K562 (cell line): Measurements from ENCODE around the gene USH2A. TPM values are rescaled to one million over a fixed set of nuclear protein-coding genes. Genes with fewer than 3 reads are reported as not detected.

Experiments
- ATAC-seq: fragments of 200-7000 bp; cut with Tn5 transposase; 3 replicates; pipeline ENCODE4 v1.9.1; 2020; ENCODE audit warnings: moderate library complexity
- BruUV-seq: library from RNA; stranded (reverse); fragments of 400-500 nt; replicated peaks from 2 replicates; lab custom pipeline; 2021; lab: Mats Ljungman, UMichigan
- CTCF ChIA-PET: fragments of 300-600 bp; formaldehyde crosslinking; extraction: SDS; loops from one replicate; lab custom pipeline; 2021; ENCODE audit warnings: low intra/inter-chr PET ratio; lab: Yijun Ruan, JAX
- POLR2A ChIA-PET: fragments of 300-600, 350-650 bp; sonication (Branson Sonifier 250); formaldehyde crosslinking; extraction: SDS; loops from one replicate; lab custom pipeline; 2021; ENCODE audit warnings: antibody characterized with exemption, inconsistent platforms; lab: Yijun Ruan, JAX
- DNase-seq, 4 experiments: peaks; one replicate each; pipeline versions ENCODE4 v3.0.0 to v3.0.0-alpha.2; 2011 to 2018; ENCODE audit warnings: low spot score in 3 of 4, mixed read lengths in 3 of 4; ENCODE audit errors: extremely low read depth in 1 of 4
- FAIRE-seq: peaks from 2 replicates; lab custom pipeline; 2011; peaks lifted over from hg19 to GRCh38; lab: Jason Lieb, UNC
- H2AFZ ChIP-seq: 2 replicates; pipeline ENCODE4 v1.6.0; 2011; ENCODE audit warnings: low read depth, low read length, control low read depth, inconsistent platforms
- H3K27ac ChIP-seq: fragments of 200-600 bp; 3 replicates; pipeline ENCODE4 v1.8.0; 2011; ENCODE audit warnings: low read depth, mild to moderate bottlenecking, control low read depth, inconsistent platforms, low read length, moderate library complexity, mixed read lengths; ENCODE audit errors: extremely low read depth
- H3K27me3 ChIP-seq, 2 experiments: fragments of 300-600 bp in 1 of 2; 2 replicates in 1 of 2; 3 replicates in 1 of 2; pipeline versions ENCODE4 v1.6.0 to v1.8.0; 2011; ENCODE audit warnings: inconsistent platforms in 2 of 2, low read length in 2 of 2, mild to moderate bottlenecking in 1 of 2, mixed read lengths in 1 of 2, moderate library complexity in 1 of 2; ENCODE audit not compliant: control insufficient read depth in 2 of 2, insufficient read depth in 2 of 2
- H3K36me3 ChIP-seq: fragments of 300-600 bp; 3 replicates; pipeline ENCODE4 v1.8.0; 2011; ENCODE audit warnings: mild to moderate bottlenecking, low read length, inconsistent platforms; ENCODE audit not compliant: control insufficient read depth, insufficient read depth
- H3K4me1 ChIP-seq, 2 experiments: fragments of 200-600 bp in 1 of 2; replicated peaks in 1 of 2; 2 replicates in 1 of 2; 3 replicates in 1 of 2; pipeline versions ENCODE4 v1.5.1 to v1.8.0; 2011; ENCODE audit warnings: inconsistent platforms in 2 of 2, low read length in 2 of 2, mild to moderate bottlenecking in 1 of 2, mixed read lengths in 1 of 2, moderate library complexity in 1 of 2; ENCODE audit not compliant: control insufficient read depth in 2 of 2, insufficient read depth in 2 of 2
- H3K4me2 ChIP-seq: 2 replicates; pipeline ENCODE4 v1.6.1; 2011; ENCODE audit warnings: low read length, control low read depth, inconsistent platforms, mixed read lengths; ENCODE audit not compliant: insufficient read depth
- H3K4me3 ChIP-seq: fragments of 200-600 bp; sonication (generic), shearing (Covaris generic); 2 replicates; pipeline ENCODE4 v1.5.1; 2016; ENCODE audit warnings: control low read depth, inconsistent platforms
- H3K79me2 ChIP-seq: fragments of 200-600 bp; 3 replicates; pipeline ENCODE4 v1.8.0; 2011; ENCODE audit warnings: low read length, inconsistent platforms; ENCODE audit not compliant: control insufficient read depth, insufficient read depth
- H3K9ac ChIP-seq, 2 experiments: 2 replicates each; pipeline versions ENCODE4 v1.6.0 to v1.6.1; 2011; ENCODE audit warnings: low read depth in 2 of 2, low read length in 2 of 2, control low read depth in 1 of 2, inconsistent platforms in 1 of 2, mild to moderate bottlenecking in 1 of 2, mixed read lengths in 1 of 2; ENCODE audit not compliant: insufficient read depth in 1 of 2
- H3K9me1 ChIP-seq: one replicate; pipeline ENCODE4 v1.6.0; 2011; ENCODE audit warnings: inconsistent platforms, mild to moderate bottlenecking, low read length, moderate library complexity; ENCODE audit not compliant: control insufficient read depth, insufficient read depth
- H3K9me3 ChIP-seq: replicated peaks from 2 replicates; pipeline ENCODE4 v1.5.1; 2011; ENCODE audit warnings: low read depth, low read length, inconsistent platforms; ENCODE audit not compliant: control insufficient read depth, insufficient read depth
- H4K20me1 ChIP-seq: replicated peaks from 2 replicates; pipeline ENCODE4 v1.6.1; 2011; ENCODE audit warnings: low read length, inconsistent platforms, mixed read lengths; ENCODE audit not compliant: control insufficient read depth, insufficient read depth
- ADNP ChIP-seq: fragments of 200-800 bp; sonication (Bioruptor generic); IDR thresholded peaks from 2 replicates; pipeline ENCODE4 v1.6.1; 2016; ENCODE audit warnings: missing genetic modification characterization, missing compliant biosample characterization
- CREM ChIP-seq: IDR thresholded peaks from 2 replicates; pipeline ENCODE4 v1.6.1; 2014; ENCODE audit warnings: antibody characterized with exemption, low read depth
- EP300 ChIP-seq: IDR thresholded peaks from 2 replicates; pipeline ENCODE4 v1.6.1; 2012; ENCODE audit warnings: low read length, improper control_type of control experiment
- HDAC2 ChIP-seq: fragments of 450-650 bp; IDR thresholded peaks from 2 replicates; pipeline ENCODE4 v1.6.1; 2016; ENCODE audit warnings: mild to moderate bottlenecking
- HIVEP1 ChIP-seq: fragments of 250-450 bp; sonication (Bioruptor Pico); IDR thresholded peaks from 2 replicates; pipeline ENCODE4 v1.4.0; 2020; ENCODE audit warnings: mild to moderate bottlenecking
- IRF2 ChIP-seq: sonication (generic); formaldehyde crosslinking; IDR thresholded peaks from 2 replicates; pipeline ENCODE4 v1.8.1; 2022; ENCODE audit warnings: mild to moderate bottlenecking, missing genetic modification reagents
- JUN ChIP-seq, 2 experiments: sonication (generic) in 1 of 2; formaldehyde crosslinking in 1 of 2; IDR thresholded peaks; 2 replicates each; pipeline versions ENCODE4 v1.6.1 to v1.8.0; 2012 to 2022; ENCODE audit warnings: borderline replicate concordance in 2 of 2, mild to moderate bottlenecking in 2 of 2, improper control_type of control experiment in 1 of 2, low read depth in 1 of 2, low read length in 1 of 2, missing genetic modification reagents in 1 of 2
- LARP7 ChIP-seq: fragments of 450-650 bp; IDR thresholded peaks from 2 replicates; pipeline ENCODE4 v1.6.1; 2016
- RBFOX2 ChIP-seq: fragments of 200-400 bp; formaldehyde crosslinking; IDR thresholded peaks from 2 replicates; pipeline ENCODE4 v1.6.1; 2017; ENCODE audit warnings: low read depth, mild to moderate bottlenecking, low read length, moderate library complexity
- SMARCE1 ChIP-seq: fragments of 450-650 bp; IDR thresholded peaks from 2 replicates; pipeline ENCODE4 v1.7.1; 2016; ENCODE audit warnings: mild to moderate bottlenecking
- SRSF3 ChIP-seq: fragments of 200-400 bp; formaldehyde crosslinking; IDR thresholded peaks from 2 replicates; pipeline ENCODE4 v1.6.1; 2016; ENCODE audit warnings: mild to moderate bottlenecking, low read length, moderate library complexity; ENCODE audit not compliant: insufficient read depth
- SRSF9 ChIP-seq: fragments of 200-400 bp; formaldehyde crosslinking; IDR thresholded peaks from 2 replicates; pipeline ENCODE4 v1.6.1; 2017; ENCODE audit warnings: low read depth, low read length, borderline replicate concordance
- TEAD4 ChIP-seq, 2 experiments: sonication (generic) in 1 of 2; formaldehyde crosslinking in 1 of 2; IDR thresholded peaks; 2 replicates each; pipeline versions ENCODE4 v1.6.1 to v1.8.0; 2012 to 2022; ENCODE audit warnings: borderline replicate concordance in 1 of 2, inconsistent platforms in 1 of 2, low read length in 1 of 2, mild to moderate bottlenecking in 1 of 2, missing genetic modification reagents in 1 of 2
- THRAP3 ChIP-seq: fragments of 450-650 bp; IDR thresholded peaks from 2 replicates; pipeline ENCODE4 v1.6.1; 2016; ENCODE audit warnings: mild to moderate bottlenecking, inconsistent platforms, borderline replicate concordance
- ZBTB1 ChIP-seq: sonication (generic); formaldehyde crosslinking; IDR thresholded peaks from 2 replicates; pipeline ENCODE4 v1.8.1; 2023; ENCODE audit warnings: missing genetic modification reagents, low read depth, mild to moderate bottlenecking, borderline replicate concordance
- ZNF57 ChIP-seq: fragments of 450-650 bp; formaldehyde crosslinking; IDR thresholded peaks from 2 replicates; pipeline ENCODE4 v1.4.0; 2020; ENCODE audit warnings: mild to moderate bottlenecking, moderate library complexity
- ZNF77 ChIP-seq: fragments of 250-450 bp; sonication (Bioruptor Pico); IDR thresholded peaks from 2 replicates; pipeline ENCODE4 v1.5.0; 2020
- WGBS: fragments of 100-300 bp; shearing (Covaris generic); methylation state at CpG from one replicate; pipeline ENCODE4 v1.1.6; 2016; ENCODE audit warnings: low coverage, mixed read lengths; ENCODE audit not compliant: insufficient coverage; ENCODE audit errors: missing lambda C conversion rate; 5-methylcytosine and 5-hydroxymethylcytosine counted together
- in situ Hi-C: fragments of 300-500 bp; cut with MboI; formaldehyde crosslinking; loops from 4 replicates; pipeline ENCODE4 v1.15.0; 2018; ENCODE audit warnings: inconsistent platforms, mixed read lengths
- intact Hi-C: fragments of 100-400 bp; cut with micrococcal nuclease; formaldehyde crosslinking; loops from 2 replicates; pipeline ENCODE4 v1.14.2; 2022
- polyA plus RNA-seq, 8 experiments: library from polyadenylated mRNA; depleted of rRNA in 4 of 8; stranded (reverse) in 5 of 8; unstranded in 3 of 8; fragments of >200 nt; fragmentation: Nextera tagmentation in 2 of 8; fragmentation: Illumina TruSeq in 1 of 8; extraction: Ambion mirVana in 2 of 8; extraction: Trizol in 1 of 8; gene quantifications; 2 replicates each; pipeline versions ENCODE4 v1.2.1 to v1.2.3, GENCODE V29; 2011 to 2014; ENCODE audit warnings: inconsistent platforms in 1 of 8, missing spikeins in 1 of 8
- total RNA-seq, 7 experiments: library from RNA; depleted of rRNA in 6 of 7; stranded (reverse); fragments of >200 nt in 6 of 7; fragmentation: Illumina TruSeq in 2 of 7; extraction: Trizol in 2 of 7; gene quantifications; 2 replicates each; pipeline versions ENCODE4 v1.2.1 to v1.2.3, GENCODE V29; 2011 to 2021; ENCODE audit warnings: low replicate concordance in 1 of 7
- TF ChIP-seq, protein P1 (sequence below): fragments of 250-450 bp; sonication (Bioruptor Pico); IDR thresholded peaks from 2 replicates; pipeline ENCODE4 v1.4.0; 2020; ENCODE audit warnings: mild to moderate bottlenecking, moderate library complexity
- TF ChIP-seq, protein P2 (sequence below): fragments of 450-650 bp; formaldehyde crosslinking; IDR thresholded peaks from 2 replicates; pipeline ENCODE4 v1.4.0; 2020; ENCODE audit warnings: mild to moderate bottlenecking, moderate library complexity
- TF ChIP-seq, protein P3 (sequence below): sonication (generic); formaldehyde crosslinking; IDR thresholded peaks from 2 replicates; pipeline ENCODE4 v1.8.1; 2022; ENCODE audit warnings: missing genetic modification reagents

The USH2A gene
- total and polyA plus RNA-seq, 9 of the 15 experiments (the other 6 are each of a cell fraction or from before 2014, with no cell fraction given) = under 0.01 TPM; not detected in 7

DNA sequence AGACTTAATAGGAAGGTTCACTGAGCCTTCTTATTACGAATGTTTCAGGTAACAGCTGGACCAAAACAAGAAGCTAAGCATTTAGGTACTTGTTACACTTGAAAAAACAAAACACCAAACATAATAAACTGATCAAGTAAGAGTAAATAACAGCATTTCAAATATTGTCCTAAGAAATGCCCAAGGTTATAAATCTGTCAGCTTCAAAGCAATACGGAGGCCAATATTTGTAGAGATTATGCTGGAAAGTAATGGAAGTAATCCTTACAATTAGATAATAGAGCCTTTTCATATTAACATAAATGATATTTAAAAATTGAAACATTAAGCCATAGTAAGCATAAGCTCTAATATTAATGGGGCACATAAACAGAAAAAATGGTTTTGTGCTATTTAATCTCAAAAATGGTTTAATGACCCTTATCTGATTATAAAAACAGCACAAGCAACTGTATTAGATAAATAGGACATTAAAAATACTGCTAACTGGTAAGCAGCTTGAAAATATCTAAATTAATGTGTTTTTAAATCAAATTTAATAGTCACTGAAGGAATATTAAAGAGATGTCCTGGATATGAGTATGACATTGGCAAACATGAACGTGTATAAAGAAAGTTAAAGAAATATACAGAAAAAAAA lies 43.0 kb upstream of the USH2A start:
- H4K20me1 ChIP-seq = no peaks in the 10 kb centered on the region
- FAIRE-seq (no peak), DNase-seq (no peak), ATAC-seq (no peak)
- no TSS peak for BruUV-seq
- H3K9me1 ChIP-seq = no peaks in the 10 kb centered on the region
- no peak overlapping the region for H3K27ac ChIP-seq
- TF ChIP-seq ZNF57 (CRISPR knock-in tag) (no peak), RBFOX2 (no peak), SRSF3 (no peak), HIVEP1 (CRISPR knock-in tag) (no peak), JUN (IDR thresholded peaks at IDR 0.05; ENCODE audit: borderline replicate concordance, low read depth, low read length) (no peak), JUN (CRISPR knock-in tag; IDR thresholded peaks at IDR 0.05; ENCODE audit: borderline replicate concordance) (no peak), CREM (no peak), ZBTB1 (CRISPR knock-in tag) (no peak), SRSF9 (no peak), ZNF77 (CRISPR knock-in tag) (no peak), EP300 (no peak), LARP7 (no peak), IRF2 (CRISPR knock-in tag) (no peak), ADNP (no peak), TEAD4 (IDR thresholded peaks at IDR 0.05; ENCODE audit: low read length) (no peak), TEAD4 (CRISPR knock-in tag; IDR thresholded peaks at IDR 0.05; ENCODE audit: borderline replicate concordance) (no peak), SMARCE1 (no peak), HDAC2 (no peak), THRAP3 (no peak)
- TF ChIP-seq, protein P1, sequence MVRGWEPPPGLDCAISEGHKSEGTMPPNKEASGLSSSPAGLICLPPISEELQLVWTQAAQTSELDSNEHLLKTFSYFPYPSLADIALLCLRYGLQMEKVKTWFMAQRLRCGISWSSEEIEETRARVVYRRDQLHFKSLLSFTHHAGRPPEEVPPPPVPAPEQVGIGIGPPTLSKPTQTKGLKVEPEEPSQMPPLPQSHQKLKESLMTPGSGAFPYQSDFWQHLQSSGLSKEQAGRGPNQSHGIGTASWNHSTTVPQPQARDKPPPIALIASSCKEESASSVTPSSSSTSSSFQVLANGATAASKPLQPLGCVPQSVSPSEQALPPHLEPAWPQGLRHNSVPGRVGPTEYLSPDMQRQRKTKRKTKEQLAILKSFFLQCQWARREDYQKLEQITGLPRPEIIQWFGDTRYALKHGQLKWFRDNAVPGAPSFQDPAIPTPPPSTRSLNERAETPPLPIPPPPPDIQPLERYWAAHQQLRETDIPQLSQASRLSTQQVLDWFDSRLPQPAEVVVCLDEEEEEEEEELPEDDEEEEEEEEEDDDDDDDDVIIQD (CRISPR knock-in tag) = no peak
- TF ChIP-seq, protein P2, sequence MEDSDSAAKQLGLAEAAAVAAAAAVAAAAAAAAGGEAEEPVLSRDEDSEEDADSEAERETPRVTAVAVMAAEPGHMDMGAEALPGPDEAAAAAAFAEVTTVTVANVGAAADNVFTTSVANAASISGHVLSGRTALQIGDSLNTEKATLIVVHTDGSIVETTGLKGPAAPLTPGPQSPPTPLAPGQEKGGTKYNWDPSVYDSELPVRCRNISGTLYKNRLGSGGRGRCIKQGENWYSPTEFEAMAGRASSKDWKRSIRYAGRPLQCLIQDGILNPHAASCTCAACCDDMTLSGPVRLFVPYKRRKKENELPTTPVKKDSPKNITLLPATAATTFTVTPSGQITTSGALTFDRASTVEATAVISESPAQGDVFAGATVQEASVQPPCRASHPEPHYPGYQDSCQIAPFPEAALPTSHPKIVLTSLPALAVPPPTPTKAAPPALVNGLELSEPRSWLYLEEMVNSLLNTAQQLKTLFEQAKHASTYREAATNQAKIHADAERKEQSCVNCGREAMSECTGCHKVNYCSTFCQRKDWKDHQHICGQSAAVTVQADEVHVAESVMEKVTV (CRISPR knock-in tag) = no peak
- TF ChIP-seq, protein P3, sequence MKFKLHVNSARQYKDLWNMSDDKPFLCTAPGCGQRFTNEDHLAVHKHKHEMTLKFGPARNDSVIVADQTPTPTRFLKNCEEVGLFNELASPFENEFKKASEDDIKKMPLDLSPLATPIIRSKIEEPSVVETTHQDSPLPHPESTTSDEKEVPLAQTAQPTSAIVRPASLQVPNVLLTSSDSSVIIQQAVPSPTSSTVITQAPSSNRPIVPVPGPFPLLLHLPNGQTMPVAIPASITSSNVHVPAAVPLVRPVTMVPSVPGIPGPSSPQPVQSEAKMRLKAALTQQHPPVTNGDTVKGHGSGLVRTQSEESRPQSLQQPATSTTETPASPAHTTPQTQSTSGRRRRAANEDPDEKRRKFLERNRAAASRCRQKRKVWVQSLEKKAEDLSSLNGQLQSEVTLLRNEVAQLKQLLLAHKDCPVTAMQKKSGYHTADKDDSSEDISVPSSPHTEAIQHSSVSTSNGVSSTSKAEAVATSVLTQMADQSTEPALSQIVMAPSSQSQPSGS (CRISPR knock-in tag) = no peak
- ChIA-PET CTCF (no interaction called here), POLR2A (no interaction called here)
- no peaks in the 10 kb centered on the region for H3K36me3 ChIP-seq
- peaks cover 2% of the 10 kb centered on the region; the same call in 1 of the 2 replicates for H3K9me3 ChIP-seq
- H3K4me3 ChIP-seq = no peak overlapping the region
- no peaks in the 10 kb centered on the region for H3K4me1 ChIP-seq
- no peaks in the 10 kb centered on the region for H3K27me3 ChIP-seq
- intact Hi-C loops = no loop called here
- H3K9ac ChIP-seq = no peak overlapping the region
- in situ Hi-C loops = no loop called here
- H2AFZ ChIP-seq = no peak overlapping the region
- no peaks in the 10 kb centered on the region for H3K79me2 ChIP-seq
- WGBS = 2% methylated on average over 3 of the region's 3 CpGs
- H3K4me2 ChIP-seq = no peak overlapping the region
